Astrocyte of the hippocampus (primary cell): ENCODE measurements around the gene ENOSF1.

Source experiments
- DNase-seq: peaks from one replicate; pipeline ENCODE4 v3.0.0; 2011; ENCODE audit warnings: low read depth, low spot score

The ENOSF1 gene

DNA sequence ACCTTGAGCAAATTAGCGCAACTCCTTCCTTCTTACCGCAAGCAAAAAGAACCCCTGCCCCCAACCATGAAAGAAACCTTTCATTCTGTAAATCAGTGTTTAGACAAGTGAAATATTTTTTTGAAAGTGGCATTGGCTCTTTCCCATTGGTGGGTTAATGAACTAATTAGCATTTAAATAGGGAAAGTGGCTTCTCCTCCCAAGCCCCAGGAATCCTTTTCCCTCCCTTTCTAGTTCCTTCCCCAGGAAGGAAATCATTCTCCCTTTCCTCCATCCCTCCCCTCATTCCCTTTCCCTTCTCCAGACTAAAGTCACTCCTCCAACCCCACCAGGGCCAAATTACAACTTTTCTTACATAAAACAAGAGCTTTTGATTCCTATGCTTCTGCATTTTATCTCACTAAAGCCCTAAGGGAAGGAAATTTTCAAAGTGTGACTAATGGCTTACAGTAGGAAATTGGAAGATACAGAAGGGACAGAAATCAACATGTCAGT is 77.8 kb downstream of the ENOSF1 start:
- peak; percentile 44 for DNase-seq

DNA sequence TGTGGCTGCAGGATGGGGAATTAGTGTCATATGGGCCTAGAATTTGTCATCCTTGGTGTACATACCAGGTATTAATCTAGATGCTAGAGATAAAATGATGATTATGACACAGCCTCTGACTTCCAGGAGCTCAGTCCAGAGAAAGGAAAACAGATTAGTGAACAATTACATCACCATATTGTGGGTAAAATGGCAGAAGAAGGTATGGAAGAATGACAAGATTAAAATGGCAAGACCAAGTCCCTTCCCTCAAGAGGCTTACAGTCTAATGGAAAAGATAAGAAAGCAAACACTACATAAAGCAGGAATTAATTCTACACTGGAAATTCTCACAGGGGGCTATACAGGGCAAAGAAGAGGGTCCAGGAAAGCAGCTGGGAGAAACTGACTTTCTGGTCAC is 80.9 kb downstream of the ENOSF1 start:
- DNase-seq, result no peak

- DNase-seq, result no peak
Observed at GRCh38 chr18:629269-630150, 82.9 kb downstream of the ENOSF1 start.

GRCh38 chr18:627231-627630 is 85.2 kb downstream of the ENOSF1 start:
- no peak for DNase-seq

DNA sequence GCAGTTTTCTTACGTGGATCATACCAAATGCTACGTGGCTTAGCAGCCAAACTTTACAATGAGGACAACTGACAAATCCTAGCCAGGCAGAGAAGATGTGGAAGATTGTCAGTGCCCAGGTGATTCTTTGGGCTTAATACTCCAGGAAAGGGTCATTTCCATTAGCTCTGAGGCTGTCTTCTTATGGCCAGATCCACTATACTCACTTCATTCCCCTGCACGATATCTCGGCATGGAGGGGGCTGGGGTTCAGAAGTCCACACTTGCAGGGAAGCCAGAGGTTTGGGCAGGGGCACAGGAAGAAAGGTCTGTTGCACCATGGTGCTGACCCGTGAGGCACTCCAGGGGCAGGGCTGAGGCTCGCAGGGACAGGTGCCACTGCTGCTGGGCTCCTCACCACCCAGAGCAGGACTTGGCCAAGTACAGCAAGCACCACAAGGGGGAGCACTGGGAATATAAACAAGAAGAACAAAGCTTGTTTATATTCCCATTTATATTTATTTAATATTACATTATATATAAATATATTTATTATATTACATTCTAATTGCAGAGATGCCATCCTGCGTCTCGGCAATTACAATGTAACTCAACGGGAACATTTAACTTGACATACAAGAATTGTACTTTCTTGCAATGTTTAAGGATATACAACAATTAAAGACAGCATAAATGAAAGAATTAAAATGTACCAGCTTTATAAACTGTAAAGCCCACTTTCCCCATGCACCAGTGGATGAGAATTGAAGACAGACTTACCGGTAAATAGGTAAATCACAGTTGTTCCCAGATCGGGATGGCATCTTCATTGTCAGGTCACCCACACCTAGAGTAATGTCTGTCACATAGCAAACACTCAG is 88.4 kb downstream of the ENOSF1 start:
- peak; percentile 81 for DNase-seq

- DNase-seq, result no peak
Observed at GRCh38 chr18:622289-622688, 90.1 kb downstream of the ENOSF1 start.

DNA sequence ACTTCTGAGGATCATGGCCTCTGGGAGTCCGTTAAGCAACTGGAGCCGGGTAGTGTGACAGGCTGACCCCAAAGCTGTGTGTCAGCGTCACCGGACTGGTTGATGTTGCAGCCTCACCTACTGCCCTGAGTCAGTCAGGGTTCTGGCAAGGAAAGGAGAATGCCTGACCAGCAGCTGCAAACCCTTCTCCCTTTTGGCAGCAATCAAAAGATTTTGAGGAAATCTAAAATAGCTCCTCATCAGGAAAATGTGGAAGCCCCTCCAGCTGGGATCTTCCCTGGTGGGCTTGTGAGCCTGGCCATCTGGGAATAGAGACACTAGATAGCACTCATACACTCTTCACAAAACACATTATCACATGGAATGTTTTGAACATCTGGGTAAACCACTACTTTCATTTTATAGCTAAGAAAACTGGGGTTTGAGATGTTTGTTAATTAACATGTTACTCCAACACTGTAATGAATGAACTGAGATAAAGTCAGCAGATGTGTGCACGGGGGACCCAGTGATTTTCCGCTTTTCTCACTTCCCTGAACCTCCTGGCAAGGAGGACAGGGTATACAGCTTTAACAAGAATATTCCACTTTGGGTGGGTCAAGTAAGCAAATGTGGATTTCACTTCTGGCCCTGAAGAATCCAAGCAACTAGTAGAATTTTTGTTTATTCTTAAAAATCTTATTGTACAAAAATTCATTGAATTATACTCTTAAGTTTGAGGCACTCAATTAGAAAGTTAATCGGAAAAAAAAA is 91.0 kb downstream of the ENOSF1 start:
- DNase-seq, result no peak
